ENCODE data around the gene ABLIM2. TPM values are rescaled to one million over a fixed set of nuclear protein-coding genes. Genes with fewer than 3 reads are reported as not detected.

The ABLIM2 gene
- polyA plus RNA-seq, 2 of the 4 experiments (the other 2 are of a cell fraction), result 0.21 to 0.40 TPM

- H3K27ac ChIP-seq, result peak overlapping the region; percentile 93 to 100
- H3K4me1 ChIP-seq, result peaks cover 61% of the 10 kb centered on the region
- ChIA-PET CTCF (interaction anchor here (0.6 to 4.5 kb wide), 10 partner anchors 9 to 178 kb away, joined by 3 to 17 read pairs (median 4); no protein-coding TSS in a partner anchor), POLR2A (interaction anchor here (1.0 to 1.2 kb wide), 3 partner anchors 8 to 62 kb away, joined by 3 to 4 read pairs (median 3); no protein-coding TSS in a partner anchor)
- WGBS (ENCODE audit: missing lambda C conversion rate), result 0% methylated on average over 6 of the region's 6 CpGs
- FAIRE-seq (no peak), ATAC-seq (peak in 1 of 2 experiments; percentile 9; a peak in 3 of 6 replicates), DNase-seq (ENCODE audit: low read depth in 1 of 2, low spot score in 1 of 2) (peak in 1 of 2 experiments; percentile 31)
- peak overlapping the region; percentile 98 for H3K4me3 ChIP-seq
- H3K4me2 ChIP-seq, result peak overlapping the region; percentile 95
- TF ChIP-seq ESRRA (IDR thresholded peaks at IDR 0.05; ENCODE audit: borderline replicate concordance, low read length) (no peak), NPAS2 (CRISPR knock-in tag; IDR thresholded peaks at IDR 0.05; ENCODE audit: borderline replicate concordance) (no peak), KDM5A (IDR thresholded peaks at IDR 0.05) (no peak)
- no peaks in the 10 kb centered on the region for H3K9me3 ChIP-seq
Observed at GRCh38 chr4:7938266-7938608, 220.4 kb downstream of the ABLIM2 start.

- TF ChIP-seq FOXS1 (CRISPR knock-in tag; IDR thresholded peaks at IDR 0.05), result no peak
- no peak for TF ChIP-seq CHD2 (IDR thresholded peaks at IDR 0.05; ENCODE audit: low read length, partially characterized antibody)
- TF ChIP-seq E2F6 (IDR thresholded peaks at IDR 0.05; ENCODE audit: borderline replicate concordance, low read depth), result no peak
- no peak for TF ChIP-seq CBX8 (IDR thresholded peaks at IDR 0.05)
- no peak for TF ChIP-seq NPAS2 (CRISPR knock-in tag; IDR thresholded peaks at IDR 0.05; ENCODE audit: borderline replicate concordance)
- peak overlapping the region; percentile 93 to 100 for H3K27ac ChIP-seq
- DNase-seq (ENCODE audit: low read depth in 1 of 2, low spot score in 1 of 2), result no peak
- ChIA-PET POLR2A (no interaction called here), CTCF (interaction anchor here (0.9 to 1.7 kb wide), 7 partner anchors 10 to 136 kb away, joined by 3 to 6 read pairs (median 4); no protein-coding TSS in a partner anchor)
- ATAC-seq, result no peak
- 65% methylated on average over 2 of the region's 2 CpGs for WGBS (ENCODE audit: missing lambda C conversion rate)
- no peak for FAIRE-seq
- H3K4me1 ChIP-seq, result peaks cover 55% of the 10 kb centered on the region
- H3K9me3 ChIP-seq, result no peaks in the 10 kb centered on the region
- peak overlapping the region; percentile 98 for H3K4me3 ChIP-seq
- peak overlapping the region; percentile 95 for H3K4me2 ChIP-seq
Observed at GRCh38 chr4:7937006-7937405, 221.6 kb downstream of the ABLIM2 start.

- 88% methylated on average over 14 of the region's 14 CpGs for WGBS (ENCODE audit: missing lambda C conversion rate)
- Histone ChIP-seq H3K4me3 (no peak overlapping the region), H3K27ac (peak overlapping the region in 1 of 2 experiments; percentile 43; a peak in 2 of 6 replicates), H3K4me2 (0 out of 3 replicates have a peak overlapping the region, but pooled peaks have one; percentile 5), H3K4me1 (peaks cover 60% of the 10 kb centered on the region), H3K9me3 (no peaks in the 10 kb centered on the region)
- CTCF ChIA-PET, result interaction anchor here (1.6 kb wide), 1 partner anchor 53 kb away, joined by 4 read pairs; no protein-coding TSS in a partner anchor
- TF ChIP-seq EHF (CRISPR knock-in tag; IDR thresholded peaks at IDR 0.05) (no peak), HES2 (IDR thresholded peaks at IDR 0.05) (no peak), NPAS2 (CRISPR knock-in tag; IDR thresholded peaks at IDR 0.05; ENCODE audit: borderline replicate concordance) (no peak), NFE2L2 (conservative IDR thresholded peaks at IDR 0.05; ENCODE audit: low read length) (no peak), ELK1 (IDR thresholded peaks at IDR 0.05; ENCODE audit: low read depth, low read length) (no peak), CHD4 (IDR thresholded peaks at IDR 0.05; ENCODE audit: borderline replicate concordance) (no peak)
- no peak for FAIRE-seq
- POLR2A ChIA-PET, result no interaction called here
- DNase-seq (ENCODE audit: low read depth in 1 of 2, low spot score in 1 of 2), result no peak
- no peak for ATAC-seq
Observed at GRCh38 chr4:7933651-7934510, 224.7 kb downstream of the ABLIM2 start.

GRCh38 chr4:7932287-7932686 lies 226.3 kb downstream of the ABLIM2 start:
- ChIA-PET POLR2A (no interaction called here), CTCF (interaction anchor here (1.2 kb wide), 1 partner anchor 56 kb away, joined by 3 read pairs; no protein-coding TSS in a partner anchor)
- Histone ChIP-seq H3K27ac (no peak overlapping the region), H3K4me3 (no peak overlapping the region), H3K9me3 (no peaks in the 10 kb centered on the region), H3K4me2 (no peak overlapping the region), H3K4me1 (peaks cover 61% of the 10 kb centered on the region)
- DNase-seq (ENCODE audit: low read depth in 1 of 2, low spot score in 1 of 2) (no peak), FAIRE-seq (no peak), ATAC-seq (no peak)
- 100% methylated on average over 1 of the region's 1 CpG for WGBS (ENCODE audit: missing lambda C conversion rate)
- no peak for TF ChIP-seq BHLHE40 (IDR thresholded peaks at IDR 0.05; ENCODE audit: low read depth, low read length)
- TF ChIP-seq CTCF (IDR thresholded peaks at IDR 0.05), result no peak
- no peak for TF ChIP-seq FOSL2 (IDR thresholded peaks at IDR 0.05)
- TF ChIP-seq FOSL2 (CRISPR knock-in tag; IDR thresholded peaks at IDR 0.05), result no peak
- no peak for TF ChIP-seq ZC3H11A (IDR thresholded peaks at IDR 0.05)
- TF ChIP-seq ZSCAN20 (CRISPR knock-in tag; IDR thresholded peaks at IDR 0.05), result no peak
- no peak for TF ChIP-seq CHD2 (IDR thresholded peaks at IDR 0.05; ENCODE audit: low read length, partially characterized antibody)
- TF ChIP-seq PHF8 (IDR thresholded peaks at IDR 0.05; ENCODE audit: borderline replicate concordance, low read depth), result no peak
- no peak for TF ChIP-seq E2F6 (IDR thresholded peaks at IDR 0.05; ENCODE audit: borderline replicate concordance, low read depth)
- TF ChIP-seq ZFP36 (IDR thresholded peaks at IDR 0.05; ENCODE audit: borderline replicate concordance, partially characterized antibody), result no peak
- no peak for TF ChIP-seq TP53 (CRISPR knock-in tag; IDR thresholded peaks at IDR 0.05)
- TF ChIP-seq RFX5 (IDR thresholded peaks at IDR 0.05), result no peak
- no peak for TF ChIP-seq PBX3 (IDR thresholded peaks at IDR 0.05)
